Muscle of arm (tissue), 12 donors: ENCODE data around the gene TNFAIP8. TPM values are rescaled to one million over a fixed set of nuclear protein-coding genes. Genes with fewer than 3 reads are reported as not detected.
"Not testable (repeated sequence)": the region's sequence is repeated elsewhere in the genome, so short reads cannot be mapped to it uniquely, and the experiment has no call there.

ENCODE experiments used
- DNase-seq: peaks from one replicate; pipeline ENCODE4 v3.0.0-alpha.2; 2013
- polyA plus RNA-seq, 12 donors: library from polyadenylated mRNA; unstranded; fragments of 120-200 nt; gene quantifications; one replicate each; pipeline ENCODE4 v1.2.1, GENCODE V29; 2013; ENCODE audit not compliant: insufficient read length in 12 of 12

Gene TNFAIP8
- polyA plus RNA-seq, 12 donors: 10.9 to 32.4 (median 13.4) TPM; not detected in 1

DNA sequence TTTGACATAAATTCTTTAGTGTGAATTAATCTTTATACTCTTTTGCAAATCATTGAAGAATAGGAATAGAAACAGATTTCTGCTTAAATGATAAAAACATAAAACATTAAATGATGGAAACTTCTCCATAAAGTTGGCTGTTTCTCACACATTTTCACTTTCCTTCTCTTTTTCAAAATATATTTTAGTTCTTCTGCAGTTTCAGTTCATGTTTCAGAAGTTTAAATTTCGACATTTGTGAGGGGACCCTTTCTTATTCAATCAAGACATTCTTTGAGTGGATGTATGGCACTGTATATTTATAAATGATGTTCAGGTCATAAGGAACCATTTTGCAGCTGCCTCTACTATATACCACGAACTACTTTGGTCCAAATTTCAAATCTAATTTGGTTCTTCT is 34.6 kb downstream of the TNFAIP8 start:
- DNase-seq: no peak

DNA sequence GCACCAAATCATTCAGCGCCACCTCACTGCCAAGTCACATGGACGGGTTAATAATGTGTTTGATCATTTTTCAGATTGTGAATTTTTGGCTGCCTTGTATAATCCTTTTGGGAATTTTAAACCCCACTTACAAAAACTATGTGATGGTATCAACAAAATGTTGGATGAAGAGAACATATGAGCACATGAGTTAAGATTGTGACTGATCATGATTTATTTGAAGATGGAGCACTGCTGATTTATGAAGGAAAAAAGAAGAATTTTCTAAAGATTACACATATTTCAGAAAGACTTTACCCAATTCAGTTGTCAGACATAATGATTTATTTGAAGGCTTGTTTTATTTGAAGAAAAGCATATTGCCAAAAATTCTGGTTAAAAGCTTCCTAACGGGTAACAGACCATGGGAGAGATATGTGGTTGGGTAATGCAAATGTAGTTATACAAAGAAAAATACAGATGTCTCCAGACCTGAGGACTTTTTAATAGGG is 37.4 kb downstream of the TNFAIP8 start:
- DNase-seq: no peak

DNA sequence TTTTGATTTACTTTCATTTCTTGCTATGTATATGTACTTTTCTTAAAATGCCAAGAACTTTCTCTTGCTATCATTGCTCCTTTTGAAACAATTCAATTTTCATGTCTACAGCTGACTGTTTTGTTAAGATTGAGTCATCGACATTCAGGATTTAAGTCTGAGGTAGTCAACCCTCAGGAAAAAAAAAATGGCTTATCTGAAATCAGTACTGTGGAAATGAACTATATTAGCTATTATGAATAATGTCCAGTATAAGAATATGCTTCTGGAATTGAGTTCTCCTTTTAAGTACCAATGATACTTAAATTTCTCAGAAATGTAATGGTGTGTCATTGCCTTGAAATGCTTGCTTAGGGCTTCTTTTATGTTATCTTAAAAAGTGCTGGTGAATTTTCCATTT is 37.9 kb downstream of the TNFAIP8 start:
- DNase-seq: no peak

DNA sequence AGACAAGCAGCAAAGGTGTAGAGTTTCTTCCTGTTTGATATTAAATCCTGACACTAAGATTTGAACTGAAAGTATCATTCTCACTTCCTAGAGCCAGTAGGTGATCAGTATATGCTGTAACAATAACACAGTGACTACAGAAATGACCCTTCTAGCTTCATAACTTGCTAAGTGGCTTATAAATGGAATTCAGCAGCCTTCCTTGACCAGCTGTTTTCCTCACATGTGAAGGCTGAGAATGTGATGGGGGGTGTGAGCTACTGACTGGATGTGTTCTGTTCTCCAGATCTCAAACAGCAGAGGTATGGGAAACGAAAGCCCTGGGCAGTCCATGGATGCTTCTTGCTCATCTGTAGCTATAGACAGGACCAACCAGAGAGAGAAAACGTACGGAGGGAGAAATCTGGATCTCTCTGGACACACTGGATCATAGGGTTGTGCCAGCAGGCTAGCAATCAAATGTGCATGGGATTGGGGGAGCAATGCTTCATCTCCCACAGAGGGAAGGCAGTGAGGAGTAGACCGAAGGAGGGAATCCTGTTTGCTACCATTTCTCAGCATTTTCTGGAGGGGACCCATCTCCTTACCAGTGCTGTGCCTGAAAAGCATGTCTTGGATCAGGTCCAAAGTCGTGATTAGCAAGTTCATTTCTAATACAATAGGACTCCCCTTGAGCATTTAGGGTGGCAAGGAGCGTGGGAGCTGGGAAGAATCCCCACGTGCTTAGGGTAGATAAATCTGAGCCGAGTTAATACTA is 39.4 kb downstream of the TNFAIP8 start:
- DNase-seq: no peak

DNA sequence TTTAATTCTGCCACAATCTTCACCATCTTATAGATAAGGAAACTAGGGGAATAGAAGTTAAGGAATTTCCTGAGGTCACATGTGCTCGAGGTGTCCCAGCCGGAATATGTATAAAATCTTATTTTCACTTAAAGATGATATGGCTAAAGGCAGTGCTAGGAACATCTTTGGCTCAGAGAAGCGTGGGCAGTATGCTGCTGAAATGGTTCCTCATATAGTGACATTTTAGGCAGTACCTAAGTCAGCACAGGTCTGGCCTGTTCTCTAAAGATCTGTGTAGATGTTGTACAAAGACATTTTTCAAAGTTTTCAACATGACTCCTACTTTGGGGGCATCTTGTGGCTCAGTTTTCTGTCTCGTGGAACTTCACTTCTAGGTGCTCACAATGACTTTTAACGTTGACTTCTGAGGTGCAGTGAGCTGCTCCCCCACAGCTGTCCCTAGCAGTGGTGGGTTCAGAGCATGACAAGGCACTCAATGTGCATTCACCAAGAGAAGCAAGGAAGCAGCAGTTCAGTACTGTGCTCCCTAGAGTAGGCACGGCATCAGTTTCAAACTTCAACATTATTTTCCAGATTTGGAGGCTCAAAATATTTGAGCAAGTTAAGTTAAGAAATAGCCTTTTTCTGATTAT is 40.3 kb downstream of the TNFAIP8 start:
- DNase-seq: no peak

DNA sequence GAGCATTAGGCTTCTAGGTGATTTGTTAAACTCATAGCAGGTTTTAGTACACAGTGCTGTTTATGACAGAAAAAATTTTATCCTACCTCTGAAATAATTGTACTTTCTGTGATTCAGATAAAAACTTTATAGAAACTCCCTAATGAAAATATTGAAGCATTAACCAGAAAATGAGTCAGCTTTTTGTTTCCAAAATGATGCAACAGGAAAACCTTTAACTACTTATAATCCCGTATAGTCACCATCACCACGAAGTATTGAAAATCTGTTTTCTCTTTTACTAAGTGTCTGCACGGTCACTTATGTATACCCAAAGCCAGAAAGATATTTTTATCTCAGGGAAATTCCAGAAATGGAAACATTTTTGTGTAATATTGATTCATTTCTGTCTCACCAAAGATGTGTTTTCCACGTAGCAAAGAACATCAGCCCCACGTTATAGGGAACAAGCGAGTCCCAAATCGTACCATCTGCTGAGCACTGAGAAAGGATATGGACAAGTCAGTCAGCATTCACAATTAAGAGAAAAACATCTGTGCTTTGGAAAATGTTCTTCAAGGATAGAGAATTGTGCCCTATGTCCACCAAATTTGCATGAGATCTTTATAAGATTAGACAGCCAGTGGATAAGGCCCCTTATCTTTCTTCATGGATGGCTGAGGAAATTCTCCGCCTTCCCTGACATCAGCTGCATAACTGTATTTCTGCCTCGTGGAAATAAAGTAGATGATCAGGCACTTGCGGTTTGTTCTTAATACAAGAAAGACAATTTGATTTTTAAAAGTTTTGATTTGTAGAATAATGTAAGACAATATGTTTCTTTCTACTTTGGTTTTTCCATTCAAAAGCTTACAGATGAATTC is 41.9 kb downstream of the TNFAIP8 start:
- DNase-seq: peak; percentile 37

DNA sequence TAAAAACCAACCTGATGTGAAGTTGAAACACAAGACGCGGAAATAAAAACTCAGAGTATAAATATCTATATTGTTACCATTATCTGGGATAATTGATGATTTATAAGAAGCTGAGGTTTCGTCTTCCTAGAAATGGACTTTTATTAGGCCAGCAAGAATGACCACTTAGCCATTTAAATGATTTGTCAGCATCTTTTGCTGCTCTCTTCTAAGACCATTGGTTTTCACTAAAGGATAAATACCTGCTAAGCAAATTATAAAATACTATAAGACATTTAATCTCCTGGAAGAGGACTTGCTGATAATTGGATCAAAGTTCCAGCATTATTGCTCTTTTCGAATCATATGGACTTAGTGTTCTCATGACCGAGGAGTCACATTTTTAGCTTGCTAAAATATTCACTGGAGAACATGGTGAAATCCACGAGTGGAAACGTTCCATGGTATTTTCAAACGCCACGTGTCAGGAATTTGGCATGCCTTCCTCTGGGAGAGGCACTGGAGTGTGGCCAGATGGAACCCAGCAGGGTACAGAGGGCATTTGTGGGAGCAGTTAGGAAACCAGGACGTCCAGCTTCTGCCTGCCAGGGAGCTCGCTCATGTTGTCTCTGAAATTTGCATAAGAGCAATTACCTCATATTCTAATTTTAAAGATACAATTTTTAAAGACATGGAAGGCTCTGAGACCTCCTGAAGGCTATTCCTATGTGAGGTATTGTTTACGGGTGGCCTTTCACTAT is 43.1 kb downstream of the TNFAIP8 start:
- no peak for DNase-seq

DNA sequence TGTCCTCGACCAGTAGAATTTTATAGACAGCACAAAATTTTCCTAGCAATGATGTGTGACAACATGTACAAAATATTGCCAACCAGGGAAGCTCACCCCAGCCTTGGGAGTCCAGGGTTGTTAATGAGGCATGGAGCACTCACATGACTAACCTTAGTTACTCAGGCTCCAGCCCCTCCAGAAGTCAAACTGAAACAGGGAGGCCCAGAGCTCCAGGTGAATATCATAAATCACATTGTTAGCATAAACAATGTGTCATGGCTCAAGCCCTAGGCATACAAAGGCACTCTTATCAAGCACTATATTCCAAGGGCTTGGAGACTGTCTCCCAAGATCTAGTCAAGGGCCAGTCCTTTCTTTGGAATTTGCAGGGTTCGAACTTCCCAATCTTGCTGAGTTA is 44.4 kb downstream of the TNFAIP8 start:
- DNase-seq: no peak

DNA sequence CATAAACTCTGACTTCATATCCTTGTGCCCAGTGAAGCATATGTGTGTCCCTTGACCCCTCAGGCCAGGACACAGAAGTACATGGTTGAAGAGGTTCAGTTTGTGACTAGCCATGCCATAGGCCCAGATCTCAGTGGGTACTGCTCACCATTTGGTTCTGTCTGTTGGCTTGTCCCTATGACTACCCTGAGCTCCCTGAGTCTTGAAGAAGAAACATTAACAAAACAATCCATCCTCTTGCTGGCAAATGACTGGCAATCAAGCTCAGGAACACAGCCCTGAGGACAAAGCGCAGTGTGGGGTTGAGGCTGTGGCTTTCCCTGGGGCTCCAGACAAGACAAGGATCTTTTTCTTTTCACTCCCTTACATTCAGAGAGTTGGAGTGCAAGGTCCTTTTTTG is 46.3 kb downstream of the TNFAIP8 start:
- DNase-seq: no peak

DNA sequence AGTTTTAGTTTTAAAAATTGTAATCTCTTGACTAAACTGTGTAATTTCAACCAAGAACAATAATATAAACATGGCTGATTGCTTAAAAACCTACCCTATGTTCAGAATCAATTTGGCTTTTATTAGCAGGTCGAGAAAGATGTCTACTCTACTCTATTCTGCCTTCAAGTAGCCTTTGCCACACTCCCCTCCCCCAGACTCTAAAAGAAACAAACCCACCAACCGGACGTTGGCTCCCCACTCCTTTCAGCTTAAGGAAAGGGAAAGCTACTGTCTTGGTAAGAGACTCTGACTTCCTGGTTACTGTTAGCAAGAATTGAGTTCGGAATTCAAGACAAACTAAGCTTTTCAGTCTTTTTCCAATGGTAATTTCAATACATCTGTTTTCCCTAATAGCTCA is 46.7 kb downstream of the TNFAIP8 start:
- DNase-seq: no peak

DNA sequence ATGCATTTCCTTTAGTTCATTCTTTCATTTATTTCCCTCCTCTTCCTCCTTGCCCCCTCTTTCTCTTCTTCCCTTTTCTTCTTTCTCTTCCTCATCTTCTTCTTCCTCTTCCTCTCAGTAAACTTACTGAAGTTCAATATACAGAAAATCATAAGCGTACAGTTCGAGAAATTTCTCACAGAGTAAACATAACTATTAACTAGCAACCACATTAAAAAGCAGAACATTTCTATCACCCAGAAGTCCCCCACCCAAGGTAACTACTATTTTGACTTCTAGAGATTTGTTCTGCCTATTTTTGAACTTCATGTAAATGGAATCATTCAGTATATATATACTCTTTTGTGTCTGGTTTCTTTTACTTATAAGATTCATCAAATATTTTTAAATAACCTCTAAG is 48.2 kb downstream of the TNFAIP8 start:
- no peak for DNase-seq

DNA sequence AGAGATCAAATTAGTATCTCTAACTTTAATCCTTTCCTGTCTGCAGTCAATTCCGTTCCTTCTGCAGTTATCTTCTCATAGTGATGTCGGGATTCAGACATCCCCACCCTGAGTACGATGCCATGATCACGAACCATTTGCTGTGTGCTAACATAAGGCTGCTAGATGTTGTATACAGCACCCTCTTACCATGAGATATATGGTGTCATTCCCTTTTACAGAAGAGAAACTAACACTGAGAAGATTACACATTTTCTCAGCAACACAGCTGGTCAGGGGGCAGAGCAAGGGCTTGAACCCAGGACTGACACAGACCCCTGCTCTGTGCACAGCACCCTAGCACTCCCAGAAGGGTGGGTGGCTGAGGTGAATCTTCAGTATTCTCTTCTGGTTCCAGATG is 49.6 kb downstream of the TNFAIP8 start:
- no peak for DNase-seq

DNA sequence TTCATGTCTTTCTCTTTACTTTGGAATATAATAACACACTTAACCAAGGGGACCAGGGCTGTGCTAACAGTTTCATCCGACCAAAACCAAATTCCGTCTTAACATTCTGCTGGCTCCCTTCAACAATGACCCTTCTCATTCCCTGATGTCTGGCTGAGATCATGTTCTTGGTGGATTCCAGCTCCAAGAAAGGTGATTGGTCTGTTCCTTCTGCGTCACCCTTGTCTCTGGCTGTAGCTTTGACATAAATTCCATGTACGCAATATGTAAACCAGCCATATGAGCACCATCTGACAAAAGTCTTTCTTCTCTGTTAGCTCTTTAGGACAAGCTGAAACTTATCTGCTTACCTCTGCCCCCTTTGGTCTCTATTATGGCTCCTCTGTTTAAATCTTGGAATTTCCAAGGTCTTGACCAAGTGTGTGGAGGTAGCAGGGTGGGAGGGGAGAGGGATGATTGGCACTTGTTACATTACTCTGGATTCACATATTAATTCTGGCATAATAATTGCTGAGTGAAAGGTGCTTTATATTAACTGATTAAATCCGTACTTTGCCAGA is 50.8 kb downstream of the TNFAIP8 start:
- DNase-seq: no peak

DNA sequence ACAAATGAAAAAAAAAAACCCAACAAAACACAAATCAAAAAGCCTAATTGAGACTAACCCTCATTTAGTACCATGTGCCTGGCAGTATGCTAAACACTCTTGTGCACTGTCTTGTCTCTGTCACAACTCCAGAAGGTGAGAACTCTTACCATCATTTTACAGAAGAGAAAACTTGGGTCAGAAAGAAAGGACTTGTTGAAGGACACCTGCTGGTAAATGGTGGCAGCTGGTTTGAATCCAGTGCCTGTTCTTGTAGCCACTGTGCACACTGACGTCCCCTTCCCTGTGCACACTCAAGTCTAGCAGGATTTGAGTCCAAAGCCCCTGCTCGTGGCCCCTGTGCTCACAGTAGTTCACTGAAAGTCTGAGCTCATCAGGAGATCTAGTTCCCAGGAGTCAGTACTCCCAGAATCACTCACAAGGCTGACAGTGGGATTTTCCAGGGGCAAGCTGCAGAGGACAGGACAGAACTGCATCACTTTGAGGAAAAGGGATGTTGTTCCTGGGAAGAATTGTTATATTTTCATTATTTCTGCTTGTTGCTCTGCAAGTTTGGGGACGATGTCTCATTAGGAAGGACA is 53.5 kb downstream of the TNFAIP8 start:
- no peak for DNase-seq

DNA sequence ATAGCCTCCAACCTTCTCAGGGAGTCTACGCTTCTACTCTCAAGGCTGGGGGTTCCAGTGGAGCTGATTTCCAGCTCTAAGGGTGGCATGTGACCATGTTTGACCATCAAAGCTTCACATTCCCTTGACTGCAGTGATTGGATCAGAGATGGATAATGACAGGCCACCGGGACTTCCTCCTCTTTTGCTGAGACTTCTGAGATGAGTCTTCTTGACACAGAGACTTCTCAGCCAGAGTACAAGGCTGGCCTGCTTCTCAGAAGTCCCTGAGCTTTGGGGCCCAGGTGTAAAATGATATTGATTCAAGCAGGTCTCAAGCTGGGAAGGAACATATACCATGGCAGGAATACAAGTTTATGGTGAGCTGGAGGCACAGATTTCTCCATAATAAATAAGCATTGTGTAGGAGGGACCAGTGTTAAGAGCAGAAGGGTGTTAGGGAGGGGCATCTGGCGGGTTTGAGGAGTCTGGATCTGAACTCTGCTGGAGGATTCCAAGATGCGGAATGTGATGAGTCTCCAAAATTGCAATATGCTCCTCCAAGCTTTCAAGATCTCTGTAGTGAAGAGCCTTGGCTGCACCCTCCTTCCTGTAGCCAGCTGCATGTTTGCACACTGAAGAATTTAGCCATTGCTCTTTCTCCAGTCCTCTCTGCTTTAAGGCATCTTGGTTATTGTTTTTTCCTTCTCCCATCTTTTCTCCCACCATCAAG is 54.8 kb downstream of the TNFAIP8 start:
- no peak for DNase-seq

DNA sequence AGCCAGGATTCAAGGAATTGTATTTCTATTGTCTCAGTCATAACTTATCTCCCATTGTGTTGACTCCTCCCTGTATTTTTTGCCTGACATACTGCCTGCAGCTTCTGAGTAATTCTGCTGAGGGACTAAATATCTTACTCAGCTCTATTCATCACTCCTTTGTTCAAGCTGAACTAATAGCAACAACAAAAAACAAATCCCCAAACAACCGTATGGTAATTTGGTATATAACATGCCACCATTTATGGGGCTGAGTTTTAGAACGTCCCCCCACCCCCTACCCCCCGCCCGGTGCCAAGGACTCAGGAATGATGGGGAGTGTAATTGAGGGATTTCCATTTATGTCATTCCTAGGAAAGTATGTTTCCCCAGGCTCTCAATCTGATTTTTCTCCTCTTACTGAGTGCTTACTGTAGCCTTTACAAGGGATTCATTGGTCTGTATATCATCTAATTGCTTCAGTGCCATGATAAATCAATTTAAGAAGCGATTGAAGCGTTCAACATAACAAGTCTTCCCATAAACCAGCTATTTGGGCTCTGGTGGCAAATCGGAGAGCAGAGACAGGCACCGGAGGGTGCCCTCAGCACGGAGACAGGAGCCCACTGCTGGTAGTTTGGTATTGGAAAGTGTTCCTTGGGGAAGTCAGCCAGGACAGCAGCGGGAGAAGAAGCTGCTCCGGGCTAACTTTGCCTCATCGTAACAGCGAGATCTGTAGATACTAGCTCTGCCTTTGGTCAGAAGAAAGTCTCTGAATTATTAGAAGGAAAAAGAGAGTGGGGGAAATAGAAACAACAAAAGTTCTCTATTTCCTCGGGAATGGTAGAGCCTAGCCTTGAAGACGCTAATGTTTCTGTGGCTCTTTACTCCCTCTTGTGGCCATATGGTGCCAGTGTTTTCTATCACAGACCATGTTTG is 55.8 kb downstream of the TNFAIP8 start:
- peak; percentile 79 for DNase-seq

DNA sequence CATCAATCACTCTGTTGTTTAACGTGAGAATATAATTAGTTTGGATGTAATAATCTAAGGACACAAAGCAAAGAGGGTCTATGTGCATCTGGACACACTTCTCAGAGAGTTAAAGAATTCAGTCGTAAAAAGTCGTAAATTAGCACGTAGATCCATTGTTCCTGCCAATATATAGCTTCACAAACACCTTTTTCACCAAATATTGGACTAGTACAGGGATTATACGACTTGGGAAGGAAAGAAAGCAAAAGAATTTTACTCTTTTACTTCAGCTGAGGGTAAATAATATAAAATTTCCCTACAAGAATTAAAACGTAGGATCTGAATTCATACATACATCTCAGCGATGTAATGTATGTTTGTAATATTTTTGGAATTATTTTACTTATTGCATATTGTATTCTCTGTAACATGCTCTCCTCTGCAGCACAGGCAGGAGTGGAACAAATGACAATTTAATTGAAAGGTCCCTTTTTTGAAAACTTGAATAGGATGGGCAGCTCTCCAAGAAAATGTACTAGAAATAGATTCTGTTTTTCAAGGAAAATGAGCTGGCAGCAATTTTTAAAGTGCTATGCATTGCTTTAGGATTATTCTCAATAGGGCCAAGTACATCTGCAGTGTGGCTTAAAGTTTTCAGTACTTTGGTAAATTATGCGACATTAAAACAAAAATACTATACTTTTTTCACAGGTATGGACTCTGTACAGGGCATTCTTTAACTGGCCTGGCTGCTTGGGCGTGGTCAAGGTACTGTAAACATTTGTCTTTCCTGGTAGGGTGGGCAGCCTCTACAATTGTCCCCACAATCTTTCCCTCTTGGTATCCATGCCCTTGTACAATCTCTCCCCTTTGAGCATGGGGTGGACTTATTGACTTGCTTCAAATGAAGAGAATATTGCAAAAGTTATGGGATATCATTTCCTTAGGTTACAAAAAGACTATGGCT is 56.7 kb downstream of the TNFAIP8 start:
- DNase-seq: no peak

DNA sequence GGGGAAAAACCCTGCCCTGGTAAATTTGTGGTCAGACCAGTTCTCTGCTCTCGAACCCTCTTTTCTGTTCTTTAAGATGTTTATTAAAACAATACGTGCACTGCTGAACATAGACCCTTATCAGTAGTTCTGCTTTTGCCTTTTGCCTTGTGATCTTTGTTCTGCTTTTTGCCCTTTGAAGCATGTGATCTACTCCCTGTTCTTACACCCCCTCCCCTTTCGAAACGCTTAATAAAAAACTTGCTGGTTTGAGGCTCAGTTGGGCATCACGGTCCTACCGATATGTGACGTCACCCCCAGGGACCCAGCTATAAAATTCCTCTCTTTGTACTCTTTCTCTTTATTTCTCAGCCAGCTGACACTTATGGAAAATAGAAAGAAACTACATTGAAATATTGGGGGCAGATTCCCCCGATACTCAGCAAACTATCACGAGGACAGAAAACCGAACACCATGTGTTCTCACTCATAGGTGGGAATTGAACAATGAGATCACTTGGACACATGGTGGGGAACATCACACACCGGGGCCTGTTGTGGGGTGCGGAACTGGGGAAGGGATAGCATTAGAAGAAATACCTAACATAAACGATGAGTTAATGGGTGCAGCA is 58.4 kb downstream of the TNFAIP8 start:
- not testable (repeated sequence) for DNase-seq
